HepG2 (cell line): Measurements from ENCODE around the gene PTMA.

Source experiments
- CCAR2 ChIP-seq: fragments of 200-400 bp; formaldehyde crosslinking; optimal IDR thresholded peaks from 2 replicates; pipeline ENCODE3; 2018; ENCODE audit warnings: low read depth, mild to moderate bottlenecking, low read length, moderate library complexity
- CTCF ChIP-seq: sonication (generic); formaldehyde crosslinking; IDR thresholded peaks from 2 replicates; pipeline ENCODE4 v1.5.0; 2020; ENCODE audit warnings: mild to moderate bottlenecking, missing genetic modification reagents, moderate library complexity
- EP300 ChIP-seq, 3 experiments: sonication (generic) in 1 of 3; formaldehyde crosslinking in 1 of 3; IDR thresholded peaks; 2 replicates each; pipeline versions ENCODE4 v1.5.1 to v1.6.1; 2011 to 2020; ENCODE audit warnings: low read depth in 2 of 3, low read length in 2 of 3, borderline replicate concordance in 1 of 3, improper control_type of control experiment in 1 of 3, mild to moderate bottlenecking in 1 of 3, missing genetic modification reagents in 1 of 3, moderate library complexity in 1 of 3
- JDP2 ChIP-seq: sonication (generic); formaldehyde crosslinking; IDR thresholded peaks from 2 replicates; pipeline ENCODE4 v1.8.1; 2022; ENCODE audit warnings: missing genetic modification reagents, borderline replicate concordance
- ZNF792 ChIP-seq: IDR thresholded peaks from 2 replicates; pipeline ENCODE4 v1.6.1; 2016

GRCh38 chr2:231707927-231708772, at the start of gene PTMA:
- TF ChIP-seq CCAR2 (no peak), JDP2 (CRISPR knock-in tag) (no peak; the same call in 1 of the 2 replicates), CTCF (peak; percentile 18), ZNF792 (CRISPR knock-in tag) (peak; percentile 41; the same call in 1 of the 2 replicates), EP300 (IDR thresholded peaks at IDR 0.05; ENCODE audit: low read depth in 2 of 2, low read length in 2 of 2) (peak in 1 of 2 experiments; percentile 44; a peak in 1 of 4 replicates), EP300 (CRISPR knock-in tag; IDR thresholded peaks at IDR 0.05; ENCODE audit: borderline replicate concordance) (no peak)
